SJCRH30 (cell line): ENCODE results near the gene KLF5. TPM values are rescaled to one million over a fixed set of nuclear protein-coding genes. Genes with fewer than 3 reads are reported as not detected.
"Not testable (repeated sequence)": the region's sequence is repeated elsewhere in the genome, so short reads cannot be mapped to it uniquely, and the experiment has no call there.

Experiments
- DNase-seq, 2 experiments: peaks; one replicate each; pipeline ENCODE4 v3.0.0-alpha.2; 2015 to 2020
- H3K27ac ChIP-seq: fragments of 250-450 bp; sonication (Bioruptor Pico); 2 replicates; pipeline ENCODE4 v1.5.1; 2020; ENCODE audit warnings: mild to moderate bottlenecking, moderate library complexity
- H3K27me3 ChIP-seq: fragments of 250-450 bp; sonication (Bioruptor Pico); 2 replicates; pipeline ENCODE4 v1.5.1; 2020; ENCODE audit warnings: mild to moderate bottlenecking, moderate library complexity
- H3K36me3 ChIP-seq: fragments of 250-450 bp; sonication (Bioruptor Pico); 2 replicates; pipeline ENCODE4 v1.5.1; 2020; ENCODE audit warnings: mild to moderate bottlenecking, moderate library complexity
- H3K4me1 ChIP-seq: fragments of 250-450 bp; sonication (Bioruptor Pico); 2 replicates; pipeline ENCODE4 v1.5.1; 2020; ENCODE audit warnings: mild to moderate bottlenecking, moderate library complexity
- H3K4me3 ChIP-seq: fragments of 250-450 bp; sonication (Bioruptor Pico); 2 replicates; pipeline ENCODE4 v1.5.1; 2020; ENCODE audit warnings: mild to moderate bottlenecking, moderate library complexity
- H3K9me3 ChIP-seq: fragments of 250-450 bp; sonication (Bioruptor Pico); replicated peaks from 2 replicates; pipeline ENCODE4 v1.5.1; 2020; ENCODE audit warnings: mild to moderate bottlenecking, moderate library complexity
- total RNA-seq: library from RNA; depleted of rRNA; stranded (reverse); fragments of >200 nt; shearing (Covaris generic); gene quantifications from 2 replicates; pipeline ENCODE4 v1.2.3, GENCODE V29; 2014; rRNA removed

The KLF5 gene
- 7.3 and 8.3 TPM in 2 replicates for total RNA-seq

DNA sequence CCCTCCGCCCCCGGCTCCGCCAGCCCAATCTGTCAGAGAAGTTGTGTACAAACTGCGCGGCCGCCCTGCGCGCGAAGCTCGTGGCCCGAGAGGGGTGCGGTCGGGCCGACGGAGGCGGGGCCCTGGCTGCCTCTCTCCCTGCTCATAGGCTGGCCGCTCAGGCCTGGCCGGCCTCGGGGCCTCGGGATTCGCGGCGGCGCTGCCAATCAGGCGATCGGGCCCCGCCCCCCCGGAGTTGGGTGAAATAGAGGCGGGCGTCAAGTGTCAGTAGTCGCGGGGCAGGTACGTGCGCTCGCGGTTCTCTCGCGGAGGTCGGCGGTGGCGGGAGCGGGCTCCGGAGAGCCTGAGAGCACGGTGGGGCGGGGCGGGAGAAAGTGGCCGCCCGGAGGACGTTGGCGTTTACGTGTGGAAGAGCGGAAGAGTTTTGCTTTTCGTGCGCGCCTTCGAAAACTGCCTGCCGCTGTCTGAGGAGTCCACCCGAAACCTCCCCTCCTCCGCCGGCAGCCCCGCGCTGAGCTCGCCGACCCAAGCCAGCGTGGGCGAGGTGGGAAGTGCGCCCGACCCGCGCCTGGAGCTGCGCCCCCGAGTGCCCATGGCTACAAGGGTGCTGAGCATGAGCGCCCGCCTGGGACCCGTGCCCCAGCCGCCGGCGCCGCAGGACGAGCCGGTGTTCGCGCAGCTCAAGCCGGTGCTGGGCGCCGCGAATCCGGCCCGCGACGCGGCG is at the start of gene KLF5:
TSS of gene KLF5 (plus strand) at position 270 of the 724 bp plus-strand sequence. CDS start at position 593, 323 bp downstream.
- Histone ChIP-seq H3K4me3 (peak within 1 kb of the TSS; percentile 84), H3K27ac (peak within 1 kb of the TSS; percentile 32; the same call in 1 of the 2 replicates), H3K27me3 (no peaks in the 10 kb centered on the region), H3K9me3 (no peaks in the 10 kb centered on the region), H3K4me1 (peaks cover 5% of the 10 kb centered on the region; the same call in 1 of the 2 replicates), H3K36me3 (peaks cover 6% of the 10 kb centered on the region)
- DNase-seq: peak; percentile 93 to 95

DNA sequence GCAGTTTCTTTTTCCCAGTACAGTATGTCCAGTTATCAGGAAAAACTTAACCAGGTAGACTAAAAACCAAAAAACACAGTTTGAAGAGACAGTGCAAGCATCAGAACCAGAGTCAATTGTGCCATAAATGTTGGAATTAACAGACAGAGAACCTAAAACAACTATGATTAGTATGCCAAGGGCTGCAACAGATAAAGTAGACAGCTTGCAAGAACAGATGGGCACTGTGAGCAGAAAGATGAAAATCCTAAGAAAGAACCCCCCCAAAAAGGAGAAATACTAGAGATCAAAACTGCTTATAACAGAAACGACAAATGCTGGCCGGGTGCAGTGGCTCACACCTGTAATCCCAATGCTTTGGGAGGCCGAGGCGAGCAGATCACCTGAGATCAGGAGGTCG is 47.1 kb upstream of the KLF5 start:
- no peaks in the 10 kb centered on the region for H3K9me3 ChIP-seq

DNA sequence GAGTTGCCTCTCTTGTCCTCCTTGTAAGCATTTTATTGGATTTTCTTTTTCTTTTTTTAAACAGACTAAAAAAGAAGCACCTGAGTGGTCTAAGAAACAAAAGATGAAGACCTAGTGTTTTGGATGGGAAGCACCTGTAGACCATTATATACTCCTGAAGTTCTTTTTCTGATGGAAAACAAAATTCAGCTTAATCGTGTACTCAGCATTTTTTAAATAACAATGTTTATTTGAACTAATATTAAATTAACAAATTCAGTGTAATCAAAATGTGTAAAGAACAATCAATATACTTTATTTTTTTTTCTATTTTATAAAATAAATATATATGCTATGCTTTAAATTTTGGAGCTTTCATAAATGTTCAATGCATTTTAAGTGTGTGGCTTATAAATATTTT is 43.0 kb upstream of the KLF5 start:
- Histone ChIP-seq H3K4me3 (no peak overlapping the region), H3K36me3 (0 out of 2 replicates have a peak, but pooled peaks cover 7% of the 10 kb centered on the region), H3K27me3 (no peaks in the 10 kb centered on the region), H3K4me1 (no peaks in the 10 kb centered on the region), H3K27ac (no peak overlapping the region), H3K9me3 (no peaks in the 10 kb centered on the region)
- no peak for DNase-seq

More for the DNA sequence above, 47.1 kb upstream of the KLF5 start:
- no peak overlapping the region for H3K4me3 ChIP-seq
- no peak overlapping the region for H3K27ac ChIP-seq
- no peaks in the 10 kb centered on the region for H3K27me3 ChIP-seq
- DNase-seq: no peak
- H3K4me1 ChIP-seq: no peaks in the 10 kb centered on the region
- peaks cover 5% of the 10 kb centered on the region; the same call in 1 of the 2 replicates for H3K36me3 ChIP-seq

DNA sequence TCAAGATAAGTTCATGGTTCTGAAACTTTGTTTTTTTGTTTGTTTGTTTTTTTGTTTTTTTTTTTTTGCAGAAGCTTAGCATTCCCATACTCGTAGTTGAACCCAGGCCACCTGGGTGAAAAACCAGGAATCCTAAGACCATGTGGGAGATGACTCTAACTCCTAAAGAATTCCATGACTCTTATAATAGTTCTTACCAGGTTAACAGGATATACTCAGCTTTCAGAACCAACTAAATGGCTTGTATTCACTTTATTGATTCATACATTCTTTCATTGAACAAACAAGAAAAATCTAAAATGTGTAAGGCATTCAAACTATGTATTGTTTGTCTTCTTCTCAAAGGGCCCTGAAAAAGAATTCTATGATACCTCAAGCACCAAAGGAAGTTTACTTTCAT is 40.5 kb upstream of the KLF5 start:
- Histone ChIP-seq H3K4me3 (no peak overlapping the region), H3K27ac (no peak overlapping the region), H3K36me3 (0 out of 2 replicates have a peak, but pooled peaks cover 4% of the 10 kb centered on the region)

DNA sequence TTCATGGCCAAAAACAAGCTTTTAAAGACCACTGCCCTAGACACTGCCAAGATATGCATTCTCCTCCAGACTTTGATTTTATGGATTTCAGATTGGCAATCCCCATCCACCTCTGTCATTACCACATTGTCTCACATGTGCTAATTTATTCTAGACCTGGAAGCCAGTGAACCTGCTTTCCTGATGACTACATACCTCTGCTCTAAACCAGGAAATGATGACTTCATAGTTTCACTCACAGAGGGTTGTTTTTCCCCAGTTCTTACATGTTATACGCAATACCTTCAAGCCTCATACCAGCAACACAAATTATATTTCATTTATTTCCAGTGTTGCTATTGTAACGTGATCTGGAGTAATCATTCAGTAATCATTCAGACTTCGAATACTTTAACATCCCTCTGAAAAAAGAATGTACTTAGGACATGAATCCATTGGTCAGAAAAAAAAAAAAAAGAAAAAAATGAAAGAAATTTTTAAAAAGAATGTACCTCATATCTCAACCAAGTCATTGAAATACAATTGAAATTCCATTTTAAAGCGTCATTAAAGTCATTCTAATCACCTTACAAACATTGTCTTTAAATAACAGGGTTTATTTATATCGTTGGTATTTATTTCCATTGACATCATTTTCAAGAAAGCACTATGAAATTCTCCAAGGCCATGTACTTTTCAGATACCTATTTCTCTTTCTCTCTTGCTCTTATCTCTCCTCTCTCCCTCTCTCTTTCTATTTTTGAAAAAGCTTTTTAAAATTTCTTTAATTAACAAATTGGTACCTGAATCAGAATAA is 33.4 kb upstream of the KLF5 start:
- H3K36me3 ChIP-seq: no peaks in the 10 kb centered on the region
- no peak overlapping the region for H3K4me3 ChIP-seq
- no peaks in the 10 kb centered on the region for H3K9me3 ChIP-seq
- no peaks in the 10 kb centered on the region for H3K4me1 ChIP-seq
- no peak overlapping the region for H3K27ac ChIP-seq
- DNase-seq: no peak
- H3K27me3 ChIP-seq: no peaks in the 10 kb centered on the region

More for the DNA sequence above, 40.5 kb upstream of the KLF5 start:
- no peaks in the 10 kb centered on the region for H3K27me3 ChIP-seq
- no peaks in the 10 kb centered on the region for H3K9me3 ChIP-seq
- DNase-seq: no peak
- no peaks in the 10 kb centered on the region for H3K4me1 ChIP-seq

DNA sequence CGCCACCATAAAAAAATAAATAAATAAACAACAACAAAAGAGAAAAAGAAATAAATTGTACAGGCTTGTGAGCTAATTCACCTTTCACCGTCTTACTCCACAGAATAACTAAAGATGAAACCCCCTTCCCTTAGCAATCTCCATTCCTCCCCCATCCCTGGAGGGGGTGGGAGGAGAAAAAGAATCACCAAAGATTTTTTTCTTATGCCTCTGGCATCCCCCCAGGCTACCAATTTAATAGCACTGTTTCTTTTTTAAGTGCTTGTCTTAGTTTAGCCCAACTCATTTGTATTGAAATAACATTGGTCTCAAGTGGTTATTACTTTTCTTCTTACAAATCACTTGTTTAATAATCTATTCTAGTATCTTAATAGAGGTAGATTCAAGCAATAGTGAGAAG is 23.9 kb upstream of the KLF5 start:
- DNase-seq: no peak
- no peak overlapping the region for H3K4me3 ChIP-seq
- no peaks in the 10 kb centered on the region for H3K4me1 ChIP-seq
- H3K9me3 ChIP-seq: no peaks in the 10 kb centered on the region
- no peaks in the 10 kb centered on the region for H3K36me3 ChIP-seq
- H3K27ac ChIP-seq: no peak overlapping the region
- no peaks in the 10 kb centered on the region for H3K27me3 ChIP-seq

DNA sequence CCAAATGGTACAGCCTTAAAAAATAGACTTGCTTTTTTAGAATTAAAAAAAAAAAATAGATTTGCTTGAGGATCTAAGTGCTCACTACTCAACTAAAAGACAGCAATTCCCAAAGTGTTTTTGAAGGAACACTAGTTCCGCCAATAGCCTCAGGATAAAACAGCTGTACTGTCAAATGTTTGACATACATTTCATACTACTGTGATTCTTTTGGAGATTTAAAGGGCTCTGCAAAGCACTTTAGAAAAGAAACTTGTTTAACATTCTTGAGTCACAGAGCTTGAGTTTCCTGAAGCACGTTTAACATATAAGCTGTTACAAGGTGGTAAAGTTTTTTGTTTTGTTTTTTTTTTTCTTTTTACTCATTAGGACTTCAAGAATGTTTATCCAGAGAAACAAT is 23.1 kb upstream of the KLF5 start:
- Histone ChIP-seq H3K27ac (no peak overlapping the region), H3K9me3 (no peaks in the 10 kb centered on the region), H3K27me3 (no peaks in the 10 kb centered on the region), H3K4me1 (no peaks in the 10 kb centered on the region), H3K36me3 (no peaks in the 10 kb centered on the region), H3K4me3 (no peak overlapping the region)
- DNase-seq: no peak

DNA sequence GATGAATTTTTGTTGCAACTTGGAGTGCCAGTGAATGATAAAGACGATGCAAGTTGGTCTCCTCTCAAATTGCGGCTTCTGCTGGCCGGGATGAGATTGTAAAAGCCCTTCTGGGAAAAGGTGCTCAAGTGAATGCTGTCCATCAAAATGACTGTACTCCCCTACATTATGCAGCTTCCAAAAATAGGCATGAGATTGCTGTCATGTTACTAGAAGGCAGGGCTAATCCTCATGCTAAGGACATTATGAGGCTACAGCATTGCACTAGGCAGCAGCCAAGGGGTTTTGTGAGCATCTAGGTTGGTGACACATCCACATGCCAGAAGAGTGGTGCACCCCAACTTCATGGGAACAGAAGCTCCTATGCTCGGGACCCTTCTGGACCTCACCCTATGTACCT is 22.2 kb upstream of the KLF5 start:
- no peak overlapping the region for H3K27ac ChIP-seq
- H3K36me3 ChIP-seq: no peaks in the 10 kb centered on the region
- no peaks in the 10 kb centered on the region for H3K27me3 ChIP-seq
- no peaks in the 10 kb centered on the region for H3K4me1 ChIP-seq
- H3K4me3 ChIP-seq: no peak overlapping the region
- no peak for DNase-seq
- H3K9me3 ChIP-seq: no peaks in the 10 kb centered on the region

DNA sequence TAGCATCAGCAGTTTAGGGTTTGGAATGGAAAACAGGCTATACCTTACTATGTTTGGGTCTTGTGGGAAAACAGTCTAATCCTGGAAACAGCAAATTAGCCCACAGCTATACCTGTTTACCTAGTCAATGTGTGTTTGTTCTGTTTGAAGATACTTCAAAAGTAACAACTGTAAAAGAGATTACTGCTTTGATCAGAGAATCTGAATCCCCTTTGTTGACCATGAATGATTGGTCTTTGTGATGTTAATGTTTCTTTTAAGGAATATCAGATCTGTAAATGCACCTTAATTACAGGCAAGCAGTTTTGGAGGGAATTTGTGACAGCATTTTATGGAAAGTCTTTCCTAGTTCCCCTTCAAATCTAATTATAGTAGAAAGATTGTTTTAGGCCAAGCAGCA is 20.7 kb upstream of the KLF5 start:
- Histone ChIP-seq H3K27me3 (no peaks in the 10 kb centered on the region), H3K4me3 (no peak overlapping the region), H3K9me3 (no peaks in the 10 kb centered on the region), H3K4me1 (no peaks in the 10 kb centered on the region), H3K27ac (no peak overlapping the region), H3K36me3 (no peaks in the 10 kb centered on the region)
- no peak for DNase-seq

DNA sequence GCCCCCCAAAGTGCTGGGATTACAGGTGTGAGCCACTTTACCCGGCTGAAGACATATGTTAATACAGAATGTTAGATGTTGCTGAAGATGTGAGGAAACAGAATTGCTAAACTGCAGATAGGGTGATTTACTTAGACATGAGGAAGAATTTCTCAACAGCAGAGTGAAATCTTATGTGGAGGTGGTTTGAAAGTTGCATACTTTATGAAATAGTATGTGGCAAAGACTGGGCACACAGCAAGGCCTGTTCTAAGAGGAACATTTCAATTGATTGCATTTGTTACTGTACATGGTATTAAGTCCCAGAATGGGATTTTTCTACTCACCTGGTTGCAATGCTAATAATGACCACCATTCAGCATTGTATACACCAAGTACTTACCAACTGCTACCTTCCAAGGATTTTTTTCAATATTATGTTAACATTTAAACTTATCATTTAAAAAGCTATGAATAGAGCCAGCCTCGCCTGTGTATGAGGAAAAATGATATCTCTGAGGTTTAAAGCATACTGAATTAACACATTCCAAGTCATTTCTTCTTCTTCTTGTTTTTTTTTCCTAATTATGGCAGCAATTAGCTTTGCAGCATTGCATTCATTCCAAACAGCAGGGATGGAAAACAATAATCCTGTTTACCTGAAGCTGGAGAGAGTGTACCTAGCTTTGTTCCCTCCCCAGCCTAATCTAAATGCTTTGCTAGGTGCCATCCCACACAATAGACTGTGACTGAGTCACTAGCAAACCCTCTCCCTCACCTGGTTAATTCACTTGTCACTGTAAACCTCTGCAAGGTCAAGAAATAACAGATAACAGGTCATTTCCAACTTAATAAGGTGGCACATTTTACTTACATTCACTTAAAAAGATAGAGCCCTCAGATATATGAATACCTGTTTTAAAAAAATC is 19.4 kb upstream of the KLF5 start:
- Histone ChIP-seq H3K4me3 (no peak overlapping the region), H3K36me3 (no peaks in the 10 kb centered on the region), H3K27ac (no peak overlapping the region), H3K9me3 (no peaks in the 10 kb centered on the region), H3K4me1 (no peaks in the 10 kb centered on the region), H3K27me3 (no peaks in the 10 kb centered on the region)
- DNase-seq: no peak

DNA sequence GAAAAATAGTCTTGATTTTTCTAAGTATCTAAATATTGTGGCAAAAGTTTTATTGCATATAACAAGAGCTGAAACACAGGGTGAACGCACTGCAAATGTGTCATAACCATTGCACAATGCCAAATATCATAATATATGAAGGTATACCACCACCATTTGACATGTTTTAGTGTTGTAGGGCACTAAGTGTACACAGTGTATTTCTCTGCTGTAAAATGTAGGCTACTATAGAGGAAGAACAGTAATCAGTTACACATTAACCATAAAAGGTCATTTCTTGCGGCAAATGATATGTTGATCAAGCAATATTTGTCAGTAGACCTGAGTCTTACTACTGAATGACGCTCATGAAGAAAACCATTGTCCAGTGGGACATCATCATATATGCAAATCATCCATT is 18.3 kb upstream of the KLF5 start:
- Histone ChIP-seq H3K9me3 (no peaks in the 10 kb centered on the region), H3K27ac (no peak overlapping the region), H3K36me3 (no peaks in the 10 kb centered on the region), H3K4me3 (no peak overlapping the region), H3K4me1 (no peaks in the 10 kb centered on the region), H3K27me3 (no peaks in the 10 kb centered on the region)
- DNase-seq: no peak

DNA sequence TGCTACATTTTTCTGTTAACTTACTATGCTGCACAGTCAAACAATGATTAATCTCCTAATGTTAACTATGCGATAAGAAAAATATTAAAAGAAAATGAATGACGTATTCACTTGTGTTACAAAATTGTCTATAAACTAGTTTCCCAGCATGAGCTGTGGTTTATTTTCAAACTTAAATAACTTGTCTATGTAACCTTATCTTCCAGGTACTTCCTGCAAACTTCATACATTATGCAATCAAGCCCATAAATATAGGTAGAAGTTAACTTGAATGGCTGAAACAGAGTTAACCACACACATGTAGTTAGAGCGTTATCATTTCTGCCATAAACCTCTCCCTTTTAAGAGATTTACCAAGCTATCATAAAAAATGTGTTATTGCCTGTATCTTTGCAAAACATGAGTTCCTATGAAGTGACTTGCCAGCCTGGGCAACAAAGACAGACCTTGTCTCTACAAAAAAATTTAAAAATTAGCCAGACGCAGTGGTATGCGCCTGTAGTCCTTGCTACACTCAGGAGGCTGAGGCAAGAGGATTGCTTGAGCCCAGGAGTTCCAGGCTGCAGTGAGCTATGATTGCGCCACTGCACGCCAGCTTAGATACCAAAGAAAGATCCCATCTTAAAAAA is 17.7 kb upstream of the KLF5 start:
- H3K9me3 ChIP-seq: no peaks in the 10 kb centered on the region
- no peak overlapping the region for H3K4me3 ChIP-seq
- no peak for DNase-seq

DNA sequence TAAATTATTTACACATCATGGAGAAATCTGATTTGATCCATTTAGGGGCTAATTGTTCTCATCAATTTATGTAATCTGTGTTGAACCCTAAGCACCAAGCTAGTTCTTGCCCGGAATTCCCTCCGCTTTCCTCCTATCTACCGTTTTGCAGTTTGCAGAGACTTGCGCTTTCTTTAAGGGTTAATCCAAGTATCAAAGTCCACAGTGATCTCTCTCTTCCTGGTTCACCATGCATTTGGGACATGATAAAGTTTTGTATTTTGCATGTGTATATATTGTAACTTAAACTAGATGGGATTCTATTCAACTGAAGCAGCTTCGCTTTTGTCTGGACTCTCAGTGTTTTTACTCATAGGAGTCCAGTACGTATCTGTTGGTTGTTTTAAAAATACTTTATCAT is 13.8 kb upstream of the KLF5 start:
- Histone ChIP-seq H3K36me3 (no peaks in the 10 kb centered on the region), H3K4me1 (no peaks in the 10 kb centered on the region), H3K4me3 (no peak overlapping the region), H3K9me3 (no peaks in the 10 kb centered on the region), H3K27me3 (no peaks in the 10 kb centered on the region), H3K27ac (no peak overlapping the region)
- DNase-seq: no peak

More for the DNA sequence above, 17.7 kb upstream of the KLF5 start:
- no peak overlapping the region for H3K27ac ChIP-seq
- no peaks in the 10 kb centered on the region for H3K36me3 ChIP-seq
- no peaks in the 10 kb centered on the region for H3K4me1 ChIP-seq
- H3K27me3 ChIP-seq: no peaks in the 10 kb centered on the region

DNA sequence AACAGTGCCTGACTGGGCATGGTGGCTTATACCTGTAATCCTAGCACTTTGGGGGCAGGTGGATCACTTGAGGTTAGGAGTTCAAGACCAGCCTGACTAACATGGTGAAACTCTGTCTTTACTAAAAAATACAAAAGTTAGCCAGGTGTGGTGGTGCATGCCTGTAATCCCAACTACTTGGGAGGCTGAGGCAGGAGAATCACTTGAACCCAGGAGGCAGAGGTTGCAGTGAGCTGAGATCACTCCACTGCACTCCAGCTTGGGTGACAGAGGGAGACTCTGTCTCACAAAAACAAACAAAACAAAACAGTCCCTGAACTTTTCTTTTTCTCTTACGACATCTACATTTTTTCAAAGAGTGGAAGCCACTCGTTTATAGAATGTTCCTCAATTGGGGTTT is 10.2 kb upstream of the KLF5 start:
- not testable (repeated sequence) for H3K27me3 ChIP-seq, H3K9me3 ChIP-seq, H3K36me3 ChIP-seq, DNase-seq, H3K4me3 ChIP-seq, H3K27ac ChIP-seq, H3K4me1 ChIP-seq
